Neural cell (in vitro differentiated cells): ENCODE results near the gene CELSR1. TPM values are rescaled to one million over a fixed set of nuclear protein-coding genes. Genes with fewer than 3 reads are reported as not detected.
A peak's percentile ranks its signal among the peaks of the same experiment; 100 is the strongest.

Experiments
- H2AFZ ChIP-seq: fragments of 200-600, 300-800 bp; sonication (generic), shearing (Covaris generic); 2 replicates; pipeline ENCODE4 v1.6.0; 2014; ENCODE audit warnings: low read depth, mild to moderate bottlenecking, antibody characterized with exemption, low read length, moderate library complexity
- H3F3A ChIP-seq: fragments of 200-600 bp; shearing (Covaris generic); 2 replicates; pipeline ENCODE4 v1.6.1; 2016; ENCODE audit warnings: mild to moderate bottlenecking, moderate library complexity, mixed read lengths, antibody characterized with exemption, low read length; ENCODE audit not compliant: insufficient read depth, poor library complexity, severe bottlenecking
- H3K27ac ChIP-seq: fragments of 200-600, 300-800 bp; sonication (generic), shearing (Covaris generic); 2 replicates; pipeline ENCODE4 v1.5.1; 2014; ENCODE audit warnings: mild to moderate bottlenecking, low read length, moderate library complexity
- H3K27me3 ChIP-seq: fragments of 300-800, 200-600 bp; sonication (generic), shearing (Covaris generic); 2 replicates; pipeline ENCODE4 v1.6.0; 2014; ENCODE audit warnings: mild to moderate bottlenecking, low read depth, low read length, moderate library complexity; ENCODE audit not compliant: insufficient read depth
- H3K36me3 ChIP-seq: fragments of 300-800, 200-600 bp; sonication (generic), shearing (Covaris generic); 2 replicates; pipeline ENCODE4 v1.5.1; 2014; ENCODE audit warnings: mild to moderate bottlenecking, antibody characterized with exemption, low read length, moderate library complexity; ENCODE audit not compliant: insufficient read depth
- H3K4me2 ChIP-seq: fragments of 300-800, 200-600 bp; sonication (generic), shearing (Covaris generic); 2 replicates; pipeline ENCODE4 v1.6.0; 2014; ENCODE audit warnings: mild to moderate bottlenecking, low read length
- H3K4me3 ChIP-seq: fragments of 300-800, 200-600 bp; sonication (generic), shearing (Covaris generic); 2 replicates; pipeline ENCODE4 v1.5.1; 2014; ENCODE audit warnings: mild to moderate bottlenecking, low read length, moderate library complexity
- H3K79me2 ChIP-seq: fragments of 200-600 bp; shearing (Covaris generic); replicated peaks from 2 replicates; pipeline ENCODE4 v1.6.0; 2014; ENCODE audit warnings: mild to moderate bottlenecking, low read length, moderate library complexity; ENCODE audit not compliant: insufficient read depth
- H3K9ac ChIP-seq: fragments of 300-800, 200-600 bp; sonication (generic), shearing (Covaris generic); 2 replicates; pipeline ENCODE4 v1.6.1; 2016; ENCODE audit warnings: mild to moderate bottlenecking, low read length, mixed read lengths
- H3K9me2 ChIP-seq: fragments of 200-600 bp; shearing (Covaris generic); 2 replicates; pipeline ENCODE4 v1.6.1; 2016; ENCODE audit warnings: mild to moderate bottlenecking, low read length, mixed read lengths; ENCODE audit not compliant: insufficient read depth
- H3K9me3 ChIP-seq: fragments of 200-600, 300-800 bp; sonication (generic), shearing (Covaris generic); 2 replicates; pipeline ENCODE4 v1.6.1; 2016; ENCODE audit warnings: mild to moderate bottlenecking, mixed run types, low read length, moderate library complexity, mixed read lengths
- H4K20me1 ChIP-seq: fragments of 200-600 bp; shearing (Covaris generic); 2 replicates; pipeline ENCODE4 v1.6.1; 2016; ENCODE audit warnings: mild to moderate bottlenecking, mixed run types; ENCODE audit not compliant: insufficient read depth
- EP300 ChIP-seq: fragments of 450-650 bp; conservative IDR thresholded peaks from 2 replicates; pipeline ENCODE4 v1.6.1; 2014; ENCODE audit warnings: antibody characterized with exemption, mild to moderate bottlenecking, moderate library complexity; ENCODE audit not compliant: poor library complexity, severe bottlenecking
- EZH2 ChIP-seq: fragments of 200-600, 300-800 bp; shearing (Covaris generic), sonication (generic); IDR thresholded peaks from 2 replicates; pipeline ENCODE4 v1.6.1; 2014; ENCODE audit warnings: antibody characterized with exemption, low read length, borderline replicate concordance, mild to moderate bottlenecking; ENCODE audit not compliant: insufficient read depth, poor library complexity, severe bottlenecking
- MXI1 ChIP-seq: fragments of 450-650 bp; conservative IDR thresholded peaks from 2 replicates; pipeline ENCODE4 v1.6.1; 2014; ENCODE audit warnings: antibody characterized with exemption, mild to moderate bottlenecking; ENCODE audit not compliant: poor library complexity, severe bottlenecking
- POLR2AphosphoS5 ChIP-seq: IDR thresholded peaks from 2 replicates; pipeline ENCODE4 v1.6.1; 2012
- RAD21 ChIP-seq: fragments of 450-650 bp; conservative IDR thresholded peaks from 2 replicates; pipeline ENCODE4 v1.6.1; 2014; ENCODE audit warnings: antibody characterized with exemption, mild to moderate bottlenecking, moderate library complexity
- SMC3 ChIP-seq: fragments of 450-650 bp; conservative IDR thresholded peaks from 2 replicates; pipeline ENCODE4 v1.6.1; 2014; ENCODE audit warnings: antibody characterized with exemption, mild to moderate bottlenecking, moderate library complexity; ENCODE audit not compliant: poor library complexity
- TAF1 ChIP-seq: IDR thresholded peaks from 2 replicates; pipeline ENCODE4 v1.6.1; 2012; ENCODE audit warnings: low read depth
- polyA plus RNA-seq: library from polyadenylated mRNA; depleted of rRNA; stranded (reverse); fragments of >200 nt; gene quantifications from 2 replicates; pipeline ENCODE4 v1.2.3, GENCODE V29; 2014
- TF ChIP-seq, protein P1 (sequence below): IDR thresholded peaks from 2 replicates; pipeline ENCODE4 v1.6.1; 2012; ENCODE audit warnings: borderline replicate concordance
- TF ChIP-seq, protein P2 (sequence below): fragments of 450-650 bp; IDR thresholded peaks from 2 replicates; pipeline ENCODE4 v1.5.1; 2014; ENCODE audit warnings: antibody characterized with exemption, mild to moderate bottlenecking, moderate library complexity; ENCODE audit not compliant: poor library complexity, severe bottlenecking

Gene CELSR1
- polyA plus RNA-seq, 1 donor from 2014 or later: 0.14 TPM

DNA sequence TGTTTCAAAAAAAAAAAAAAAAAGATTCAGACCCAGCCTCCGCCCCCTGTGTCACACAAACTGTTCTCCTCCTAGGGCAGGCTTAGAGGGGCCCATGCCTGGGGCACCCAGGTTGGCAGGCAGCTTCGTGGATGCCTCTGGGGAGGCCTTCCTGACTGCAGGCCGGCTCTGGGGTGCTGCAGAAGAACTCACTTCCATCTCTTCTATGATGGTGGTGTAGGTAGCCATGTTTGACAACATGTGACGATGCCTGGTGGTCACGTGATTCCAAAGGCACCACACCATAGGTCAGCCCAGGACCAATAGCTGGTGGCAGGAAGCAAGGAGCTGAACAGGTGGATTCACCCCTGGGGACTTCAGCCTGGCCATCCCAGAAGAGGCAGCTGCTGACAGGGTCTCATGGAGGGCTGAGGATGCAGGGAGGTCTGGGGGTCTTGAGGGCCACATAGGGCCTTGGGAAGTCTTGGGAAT lies 24.1 kb upstream of the CELSR1 start:
- TF ChIP-seq TAF1: no peak
- peak; percentile 50 for TF ChIP-seq MXI1
- TF ChIP-seq POLR2AphosphoS5: peak; percentile 48
- Histone ChIP-seq H3K9me2 (no peaks in the 10 kb centered on the region), H3K79me2 (no peaks in the 10 kb centered on the region), H4K20me1 (no peaks in the 10 kb centered on the region), H2AFZ (peak overlapping the region; percentile 51), H3K4me3 (peak overlapping the region; percentile 43), H3K4me2 (no peak overlapping the region), H3K9ac (no peak overlapping the region), H3K27ac (no peak overlapping the region), H3F3A (no peaks in the 10 kb centered on the region), H3K27me3 (no peaks in the 10 kb centered on the region), H3K9me3 (peaks cover 6% of the 10 kb centered on the region), H3K36me3 (no peaks in the 10 kb centered on the region)

DNA sequence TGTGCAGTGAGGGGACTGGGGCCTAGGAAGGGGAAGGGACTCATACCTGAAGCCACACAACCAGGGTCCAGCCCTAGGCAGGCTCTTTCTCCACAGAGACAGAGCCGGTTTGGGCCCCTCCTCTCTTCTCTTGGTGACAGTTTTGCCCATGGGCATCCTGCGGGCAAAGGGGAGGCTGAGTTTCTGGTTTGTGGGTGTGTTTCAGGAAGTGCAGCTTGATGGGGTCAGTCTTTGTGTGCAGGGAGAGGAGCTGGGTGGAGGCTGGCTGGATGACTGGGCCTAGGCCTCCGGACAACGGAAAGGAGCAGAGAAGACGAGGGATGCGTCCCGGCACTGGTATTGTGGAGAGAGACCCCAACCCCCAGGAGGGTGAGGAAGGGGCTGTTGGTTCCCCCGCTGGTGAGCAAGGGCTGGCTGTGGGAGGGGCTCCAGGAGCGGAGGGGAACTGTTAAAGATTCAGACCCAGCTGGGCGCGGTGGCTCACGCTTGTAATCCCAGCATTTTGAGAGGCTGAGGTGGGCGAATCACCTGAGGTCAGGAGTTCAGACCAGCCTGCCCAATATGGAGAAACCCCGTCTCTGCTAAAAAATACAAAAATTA lies 23.4 kb upstream of the CELSR1 start:
- peak overlapping the region; percentile 51 for H2AFZ ChIP-seq
- H3K79me2 ChIP-seq: no peaks in the 10 kb centered on the region
- H3K4me3 ChIP-seq: peak overlapping the region; percentile 43
- H3K27me3 ChIP-seq: no peaks in the 10 kb centered on the region
- TF ChIP-seq EP300 (no peak), POLR2AphosphoS5 (no peak), TAF1 (no peak), RAD21 (no peak)
- H3K4me2 ChIP-seq: no peak overlapping the region
- H3K9me2 ChIP-seq: no peaks in the 10 kb centered on the region
- no peak overlapping the region for H3K27ac ChIP-seq
- H3K9ac ChIP-seq: no peak overlapping the region
- H3K9me3 ChIP-seq: peaks cover 6% of the 10 kb centered on the region
- H3K36me3 ChIP-seq: no peaks in the 10 kb centered on the region
- no peaks in the 10 kb centered on the region for H4K20me1 ChIP-seq
- no peaks in the 10 kb centered on the region for H3F3A ChIP-seq

DNA sequence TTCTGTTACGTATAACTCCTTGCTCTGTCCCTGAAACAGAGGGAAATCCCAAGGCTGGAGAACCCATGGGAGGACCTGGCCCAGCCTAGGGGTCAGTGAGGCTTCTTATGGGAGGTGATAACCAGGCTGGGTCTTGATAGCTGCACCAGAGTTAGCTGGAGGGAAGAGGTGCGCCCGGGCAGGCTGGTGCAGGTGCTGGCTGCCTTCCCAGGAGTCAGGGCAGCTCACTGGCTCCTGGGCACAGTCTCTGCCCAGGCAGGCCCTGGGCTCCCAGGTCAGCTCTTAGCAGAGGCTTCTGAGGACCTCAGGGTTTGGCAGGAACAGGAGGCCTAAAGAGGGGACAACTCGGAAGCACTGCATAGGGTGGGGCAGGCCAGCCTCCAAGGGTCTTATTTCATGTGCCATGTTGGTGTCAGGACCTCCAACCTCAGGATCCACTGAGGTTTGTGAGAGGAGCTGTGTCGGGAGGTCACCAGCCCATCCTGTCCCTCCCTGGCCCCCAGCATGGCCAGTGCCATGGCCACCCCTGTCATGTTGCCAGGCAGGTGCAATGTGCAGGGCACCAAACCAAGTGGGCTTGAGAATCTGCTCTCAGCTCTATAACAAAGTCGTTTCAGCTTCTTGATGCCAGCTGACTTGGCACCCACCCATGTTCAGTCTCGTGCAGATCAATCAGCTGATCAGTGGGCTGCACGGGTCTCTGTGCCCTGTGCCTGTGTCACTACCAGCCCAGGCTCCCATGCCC lies 20.5 kb upstream of the CELSR1 start:
- no peak overlapping the region for H3K9ac ChIP-seq
- TF ChIP-seq POLR2AphosphoS5 (no peak), EZH2 (no peak), SMC3 (no peak), MXI1 (no peak), TAF1 (no peak), RAD21 (no peak), EP300 (no peak)
- TF ChIP-seq, protein P1, sequence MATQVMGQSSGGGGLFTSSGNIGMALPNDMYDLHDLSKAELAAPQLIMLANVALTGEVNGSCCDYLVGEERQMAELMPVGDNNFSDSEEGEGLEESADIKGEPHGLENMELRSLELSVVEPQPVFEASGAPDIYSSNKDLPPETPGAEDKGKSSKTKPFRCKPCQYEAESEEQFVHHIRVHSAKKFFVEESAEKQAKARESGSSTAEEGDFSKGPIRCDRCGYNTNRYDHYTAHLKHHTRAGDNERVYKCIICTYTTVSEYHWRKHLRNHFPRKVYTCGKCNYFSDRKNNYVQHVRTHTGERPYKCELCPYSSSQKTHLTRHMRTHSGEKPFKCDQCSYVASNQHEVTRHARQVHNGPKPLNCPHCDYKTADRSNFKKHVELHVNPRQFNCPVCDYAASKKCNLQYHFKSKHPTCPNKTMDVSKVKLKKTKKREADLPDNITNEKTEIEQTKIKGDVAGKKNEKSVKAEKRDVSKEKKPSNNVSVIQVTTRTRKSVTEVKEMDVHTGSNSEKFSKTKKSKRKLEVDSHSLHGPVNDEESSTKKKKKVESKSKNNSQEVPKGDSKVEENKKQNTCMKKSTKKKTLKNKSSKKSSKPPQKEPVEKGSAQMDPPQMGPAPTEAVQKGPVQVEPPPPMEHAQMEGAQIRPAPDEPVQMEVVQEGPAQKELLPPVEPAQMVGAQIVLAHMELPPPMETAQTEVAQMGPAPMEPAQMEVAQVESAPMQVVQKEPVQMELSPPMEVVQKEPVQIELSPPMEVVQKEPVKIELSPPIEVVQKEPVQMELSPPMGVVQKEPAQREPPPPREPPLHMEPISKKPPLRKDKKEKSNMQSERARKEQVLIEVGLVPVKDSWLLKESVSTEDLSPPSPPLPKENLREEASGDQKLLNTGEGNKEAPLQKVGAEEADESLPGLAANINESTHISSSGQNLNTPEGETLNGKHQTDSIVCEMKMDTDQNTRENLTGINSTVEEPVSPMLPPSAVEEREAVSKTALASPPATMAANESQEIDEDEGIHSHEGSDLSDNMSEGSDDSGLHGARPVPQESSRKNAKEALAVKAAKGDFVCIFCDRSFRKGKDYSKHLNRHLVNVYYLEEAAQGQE: no peak
- TF ChIP-seq, protein P2, sequence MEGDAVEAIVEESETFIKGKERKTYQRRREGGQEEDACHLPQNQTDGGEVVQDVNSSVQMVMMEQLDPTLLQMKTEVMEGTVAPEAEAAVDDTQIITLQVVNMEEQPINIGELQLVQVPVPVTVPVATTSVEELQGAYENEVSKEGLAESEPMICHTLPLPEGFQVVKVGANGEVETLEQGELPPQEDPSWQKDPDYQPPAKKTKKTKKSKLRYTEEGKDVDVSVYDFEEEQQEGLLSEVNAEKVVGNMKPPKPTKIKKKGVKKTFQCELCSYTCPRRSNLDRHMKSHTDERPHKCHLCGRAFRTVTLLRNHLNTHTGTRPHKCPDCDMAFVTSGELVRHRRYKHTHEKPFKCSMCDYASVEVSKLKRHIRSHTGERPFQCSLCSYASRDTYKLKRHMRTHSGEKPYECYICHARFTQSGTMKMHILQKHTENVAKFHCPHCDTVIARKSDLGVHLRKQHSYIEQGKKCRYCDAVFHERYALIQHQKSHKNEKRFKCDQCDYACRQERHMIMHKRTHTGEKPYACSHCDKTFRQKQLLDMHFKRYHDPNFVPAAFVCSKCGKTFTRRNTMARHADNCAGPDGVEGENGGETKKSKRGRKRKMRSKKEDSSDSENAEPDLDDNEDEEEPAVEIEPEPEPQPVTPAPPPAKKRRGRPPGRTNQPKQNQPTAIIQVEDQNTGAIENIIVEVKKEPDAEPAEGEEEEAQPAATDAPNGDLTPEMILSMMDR: no peak
- no peaks in the 10 kb centered on the region for H3K79me2 ChIP-seq
- peaks cover 6% of the 10 kb centered on the region for H3K9me3 ChIP-seq
- H3K27ac ChIP-seq: no peak overlapping the region
- H3K36me3 ChIP-seq: no peaks in the 10 kb centered on the region
- no peak overlapping the region for H3K4me3 ChIP-seq
- no peaks in the 10 kb centered on the region for H3K27me3 ChIP-seq
- H3F3A ChIP-seq: no peaks in the 10 kb centered on the region
- no peaks in the 10 kb centered on the region for H4K20me1 ChIP-seq
- no peak overlapping the region for H2AFZ ChIP-seq
- no peak overlapping the region for H3K4me2 ChIP-seq
- H3K9me2 ChIP-seq: no peaks in the 10 kb centered on the region
